HG03457 (cell line): ENCODE measurements around the gene PAWR.
"Not testable (repeated sequence)": the region's sequence is repeated elsewhere in the genome, so short reads cannot be mapped to it uniquely, and the experiment has no call there.

Experiments
- ATAC-seq: cut with Tn5 transposase; IDR thresholded peaks from one replicate; pipeline ENCODE4 v1.9.1; 2021; ENCODE audit warnings: moderate number of reproducible peaks; ENCODE audit not compliant: unreplicated experiment

The PAWR gene

GRCh38 chr12:79596719-79597350 is 93.9 kb downstream of the PAWR start:
- ATAC-seq = no peak

GRCh38 chr12:79595273-79595672 is 95.5 kb downstream of the PAWR start:
- ATAC-seq = no peak

- ATAC-seq = no peak
These were observed 97.9 kb downstream of the PAWR start for GRCh38 chr12:79592865-79593264.

GRCh38 chr12:79591988-79592387 is 98.8 kb downstream of the PAWR start:
- no peak for ATAC-seq

- no peak for ATAC-seq
These were observed 100.0 kb downstream of the PAWR start for GRCh38 chr12:79590751-79591150.

GRCh38 chr12:79587368-79587767 is 103.4 kb downstream of the PAWR start:
- ATAC-seq = no peak

GRCh38 chr12:79585147-79585546 is 105.6 kb downstream of the PAWR start:
- ATAC-seq = no peak

- no peak for ATAC-seq
These were observed 116.9 kb downstream of the PAWR start for GRCh38 chr12:79573820-79574219.

GRCh38 chr12:79569679-79570078 is 121.1 kb downstream of the PAWR start:
- ATAC-seq = no peak

- ATAC-seq = no peak
These were observed 123.6 kb downstream of the PAWR start for GRCh38 chr12:79567175-79567563.

- ATAC-seq = no peak
These were observed 124.2 kb downstream of the PAWR start for GRCh38 chr12:79566452-79567174.

GRCh38 chr12:79564727-79565350 is 125.9 kb downstream of the PAWR start:
- not testable (repeated sequence) for ATAC-seq

GRCh38 chr12:79563021-79563740 is 127.6 kb downstream of the PAWR start:
- no peak for ATAC-seq

GRCh38 chr12:79561401-79562132 is 129.2 kb downstream of the PAWR start:
- ATAC-seq = no peak

- ATAC-seq = no peak
These were observed 130.4 kb downstream of the PAWR start for GRCh38 chr12:79560225-79560889.

- no peak for ATAC-seq
These were observed 131.2 kb downstream of the PAWR start for GRCh38 chr12:79559591-79559990.

GRCh38 chr12:79558924-79559469 is 131.8 kb downstream of the PAWR start:
- no peak for ATAC-seq

GRCh38 chr12:79557690-79558315 is 133.0 kb downstream of the PAWR start:
- ATAC-seq = no peak

- no peak for ATAC-seq
These were observed 135.5 kb downstream of the PAWR start for GRCh38 chr12:79555028-79555925.
